ENCODE data around the gene SCN11A.
A peak's percentile ranks its signal among the peaks of the same experiment; 100 is the strongest.

The SCN11A gene

GRCh38 chr3:39052583-39052982 is 839 bp upstream of the SCN11A start:
- H3K4me3 Mint-ChIP-seq: peak overlapping the region; percentile 94
- peak; percentile 38 for DNase-seq
- no peaks in the 10 kb centered on the region for H3K27me3 Mint-ChIP-seq
- peaks cover 21% of the 10 kb centered on the region for H3K4me1 Mint-ChIP-seq
- H3K9me3 Mint-ChIP-seq: no peaks in the 10 kb centered on the region
- H3K27ac Mint-ChIP-seq: peak overlapping the region; percentile 96
- H3K36me3 Mint-ChIP-seq: peaks cover 6% of the 10 kb centered on the region
- CTCF ChIA-PET: no interaction called here

- Mint-ChIP-seq H3K9me3 (no peaks in the 10 kb centered on the region), H3K27me3 (peaks cover 3% of the 10 kb centered on the region), H3K27ac (no peak overlapping the region), H3K36me3 (peaks cover 6% of the 10 kb centered on the region), H3K4me3 (no peak overlapping the region), H3K4me1 (peaks cover 21% of the 10 kb centered on the region)
- CTCF ChIA-PET: interaction anchor here (2.0 kb wide), 1 partner anchor 242 kb away, joined by 5 read pairs; no protein-coding TSS in a partner anchor
- DNase-seq: no peak
These were observed 1.7 kb downstream of the SCN11A start for GRCh38 chr3:39050029-39050428.

GRCh38 chr3:39038165-39038564 is 13.6 kb downstream of the SCN11A start:
- Mint-ChIP-seq H3K27ac (no peak overlapping the region), H3K27me3 (peaks cover 12% of the 10 kb centered on the region), H3K9me3 (peaks cover 4% of the 10 kb centered on the region), H3K4me1 (no peaks in the 10 kb centered on the region), H3K36me3 (no peaks in the 10 kb centered on the region), H3K4me3 (no peak overlapping the region)
- CTCF ChIA-PET: no interaction called here
- DNase-seq: no peak

DNA sequence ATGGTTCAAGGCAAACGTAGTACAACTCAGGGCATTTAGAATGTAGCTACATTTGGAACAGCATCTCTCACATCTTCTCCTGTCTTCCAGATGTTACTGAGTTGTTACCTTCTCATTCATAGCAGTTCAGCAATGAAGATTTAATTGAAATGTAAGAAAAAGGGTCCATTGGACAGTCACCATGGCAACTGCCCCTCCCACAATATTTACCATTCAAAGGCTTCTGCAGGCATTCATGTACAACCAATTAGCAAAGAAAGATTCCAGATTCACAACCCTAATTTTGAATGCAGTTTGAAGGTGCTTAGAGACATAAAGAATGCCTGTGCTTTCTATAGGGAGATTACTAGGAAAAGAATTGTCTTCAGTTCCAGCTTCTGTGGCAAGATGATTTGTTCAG is 22.2 kb downstream of the SCN11A start:
- H3K27ac Mint-ChIP-seq: no peak overlapping the region
- CTCF ChIA-PET: interaction anchor here (0.9 to 1.3 kb wide), 5 partner anchors 11 to 258 kb away, joined by 3 to 4 read pairs (median 3); no protein-coding TSS in a partner anchor
- no peaks in the 10 kb centered on the region for H3K36me3 Mint-ChIP-seq
- no peaks in the 10 kb centered on the region for H3K9me3 Mint-ChIP-seq
- no peaks in the 10 kb centered on the region for H3K4me1 Mint-ChIP-seq
- DNase-seq: no peak
- H3K27me3 Mint-ChIP-seq: peaks cover 29% of the 10 kb centered on the region
- no peak overlapping the region for H3K4me3 Mint-ChIP-seq

DNA sequence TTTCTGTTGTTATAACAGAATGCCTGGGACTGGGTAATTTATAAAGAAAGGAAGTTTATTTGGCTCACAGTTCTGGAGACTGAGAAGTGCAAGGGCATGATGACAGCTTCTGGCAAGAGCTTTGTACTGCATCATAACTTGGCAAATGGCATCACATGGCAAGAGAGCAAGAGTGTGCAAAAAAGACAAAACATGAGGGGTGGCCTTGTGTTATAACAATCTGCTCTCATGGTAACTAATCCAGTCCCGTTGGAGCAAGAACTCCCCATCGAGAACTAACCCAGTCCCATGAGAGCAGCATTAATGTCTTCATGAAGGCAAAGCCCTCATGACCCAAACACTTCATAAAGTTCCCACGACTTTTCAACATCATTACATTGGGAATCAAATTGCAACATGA is 23.2 kb downstream of the SCN11A start:
- no peak for DNase-seq
- Mint-ChIP-seq H3K36me3 (no peaks in the 10 kb centered on the region), H3K4me3 (no peak overlapping the region), H3K4me1 (no peaks in the 10 kb centered on the region), H3K9me3 (no peaks in the 10 kb centered on the region), H3K27ac (no peak overlapping the region), H3K27me3 (peaks cover 29% of the 10 kb centered on the region)
- CTCF ChIA-PET: no interaction called here

- H3K4me3 Mint-ChIP-seq: no peak overlapping the region
- H3K9me3 Mint-ChIP-seq: no peaks in the 10 kb centered on the region
- no peak overlapping the region for H3K27ac Mint-ChIP-seq
- no peaks in the 10 kb centered on the region for H3K4me1 Mint-ChIP-seq
- peaks cover 38% of the 10 kb centered on the region for H3K27me3 Mint-ChIP-seq
- CTCF ChIA-PET: interaction anchor here (1.5 kb wide), 1 partner anchor 25 kb away, joined by 6 read pairs; no protein-coding TSS in a partner anchor
- no peaks in the 10 kb centered on the region for H3K36me3 Mint-ChIP-seq
- no peak for DNase-seq
These were observed 26.3 kb downstream of the SCN11A start for GRCh38 chr3:39025222-39025970.

- H3K27me3 Mint-ChIP-seq: peaks cover 37% of the 10 kb centered on the region
- no peaks in the 10 kb centered on the region for H3K9me3 Mint-ChIP-seq
- H3K4me1 Mint-ChIP-seq: no peaks in the 10 kb centered on the region
- no peaks in the 10 kb centered on the region for H3K36me3 Mint-ChIP-seq
- no peak overlapping the region for H3K27ac Mint-ChIP-seq
- CTCF ChIA-PET: no interaction called here
- H3K4me3 Mint-ChIP-seq: no peak overlapping the region
- no peak for DNase-seq
These were observed 27.2 kb downstream of the SCN11A start for GRCh38 chr3:39024497-39024896.

DNA sequence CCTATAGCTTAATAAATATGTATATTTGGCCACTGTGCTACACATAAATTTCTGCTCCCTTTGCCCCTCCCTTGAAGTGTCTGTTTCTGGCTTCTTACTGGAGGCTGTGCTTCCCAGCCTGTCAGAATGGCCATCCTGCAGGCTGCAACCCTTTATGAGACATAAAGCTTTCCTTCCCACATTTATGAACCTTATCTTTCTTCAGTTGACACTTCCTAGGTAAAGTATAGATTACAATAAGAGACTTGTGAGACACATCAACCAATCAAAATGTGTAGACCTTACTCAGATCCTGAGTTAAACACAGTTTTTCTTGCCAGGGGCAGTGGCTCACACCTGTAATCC is 29.5 kb downstream of the SCN11A start:
- no peaks in the 10 kb centered on the region for H3K36me3 Mint-ChIP-seq
- no peaks in the 10 kb centered on the region for H3K4me1 Mint-ChIP-seq
- no peak overlapping the region for H3K27ac Mint-ChIP-seq
- H3K27me3 Mint-ChIP-seq: peaks cover 36% of the 10 kb centered on the region
- H3K4me3 Mint-ChIP-seq: no peak overlapping the region
- CTCF ChIA-PET: interaction anchor here (0.6 to 0.8 kb wide), 2 partner anchors 22 to 389 kb away, joined by 3 to 4 read pairs; no protein-coding TSS in a partner anchor
- no peaks in the 10 kb centered on the region for H3K9me3 Mint-ChIP-seq
- DNase-seq: no peak

- no peak overlapping the region for H3K27ac Mint-ChIP-seq
- H3K27me3 Mint-ChIP-seq: peaks cover 32% of the 10 kb centered on the region
- H3K4me1 Mint-ChIP-seq: no peaks in the 10 kb centered on the region
- no peak overlapping the region for H3K4me3 Mint-ChIP-seq
- CTCF ChIA-PET: interaction anchor here (0.6 to 0.8 kb wide), 2 partner anchors 21 to 390 kb away, joined by 3 to 4 read pairs; no protein-coding TSS in a partner anchor
- no peaks in the 10 kb centered on the region for H3K36me3 Mint-ChIP-seq
- no peaks in the 10 kb centered on the region for H3K9me3 Mint-ChIP-seq
- no peak for DNase-seq
These were observed 30.1 kb downstream of the SCN11A start for GRCh38 chr3:39021465-39022285.

DNA sequence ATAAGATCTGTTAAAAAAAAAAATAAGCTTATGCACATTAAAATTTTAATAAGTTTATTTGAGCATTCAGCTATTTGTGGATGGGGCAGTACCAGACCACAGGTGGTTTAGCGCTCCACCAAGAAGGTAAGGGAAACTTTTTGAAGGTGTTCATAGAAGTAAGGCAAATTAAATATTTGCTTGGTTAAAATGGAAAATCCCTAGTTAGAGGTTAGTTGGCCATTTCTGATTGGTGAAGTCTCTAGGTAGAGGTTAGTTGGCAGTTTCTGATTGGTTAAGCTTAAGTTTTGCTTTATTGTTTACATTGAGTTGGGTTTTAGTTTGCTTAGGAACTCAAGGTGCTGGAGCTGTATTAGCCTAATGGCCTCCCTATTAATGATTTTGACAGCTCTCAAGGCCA is 30.7 kb downstream of the SCN11A start:
- H3K36me3 Mint-ChIP-seq: no peaks in the 10 kb centered on the region
- DNase-seq: no peak
- peaks cover 27% of the 10 kb centered on the region for H3K27me3 Mint-ChIP-seq
- H3K4me3 Mint-ChIP-seq: no peak overlapping the region
- no peak overlapping the region for H3K27ac Mint-ChIP-seq
- no peaks in the 10 kb centered on the region for H3K4me1 Mint-ChIP-seq
- H3K9me3 Mint-ChIP-seq: no peaks in the 10 kb centered on the region
- CTCF ChIA-PET: no interaction called here

- Mint-ChIP-seq H3K27ac (no peak overlapping the region), H3K36me3 (no peaks in the 10 kb centered on the region), H3K27me3 (peaks cover 26% of the 10 kb centered on the region), H3K4me3 (no peak overlapping the region), H3K4me1 (no peaks in the 10 kb centered on the region), H3K9me3 (no peaks in the 10 kb centered on the region)
- DNase-seq: no peak
- CTCF ChIA-PET: no interaction called here
These were observed 32.4 kb downstream of the SCN11A start for GRCh38 chr3:39019299-39019698.

- CTCF ChIA-PET: no interaction called here
- no peaks in the 10 kb centered on the region for H3K4me1 Mint-ChIP-seq
- no peaks in the 10 kb centered on the region for H3K9me3 Mint-ChIP-seq
- H3K4me3 Mint-ChIP-seq: no peak overlapping the region
- no peaks in the 10 kb centered on the region for H3K36me3 Mint-ChIP-seq
- no peak for DNase-seq
- H3K27ac Mint-ChIP-seq: no peak overlapping the region
- peaks cover 35% of the 10 kb centered on the region for H3K27me3 Mint-ChIP-seq
These were observed 36.3 kb downstream of the SCN11A start for GRCh38 chr3:39015418-39015817.

DNA sequence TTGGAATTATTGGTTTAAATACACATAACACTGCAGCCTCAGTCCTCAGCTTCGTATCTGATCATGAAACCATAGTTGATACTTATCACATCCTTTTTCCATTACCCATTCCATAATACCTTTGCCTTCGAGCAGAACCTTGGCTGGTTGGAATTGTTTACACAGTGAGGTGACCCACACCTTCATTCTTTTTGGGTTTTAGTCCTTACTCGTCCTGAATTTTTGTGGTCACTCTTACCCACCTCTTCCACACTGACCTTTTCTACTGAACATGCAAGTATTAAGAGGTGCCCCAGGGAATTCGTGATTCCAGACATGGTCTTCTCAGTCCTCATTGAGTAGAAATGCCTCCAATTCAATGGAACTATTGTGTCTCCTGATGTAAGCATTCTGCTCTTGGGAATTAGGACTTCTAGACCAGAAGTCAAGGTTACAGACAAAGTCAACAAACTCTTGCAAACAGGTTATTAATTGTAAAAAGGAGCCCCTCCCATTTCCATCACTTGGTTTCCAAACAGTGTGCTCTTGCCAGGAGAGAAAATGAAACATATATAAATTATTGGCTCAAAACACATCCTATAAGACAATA is 37.7 kb downstream of the SCN11A start:
- H3K9me3 Mint-ChIP-seq: no peaks in the 10 kb centered on the region

GRCh38 chr3:39013289-39013688 is 38.5 kb downstream of the SCN11A start:
- H3K27ac Mint-ChIP-seq: no peak overlapping the region
- no peaks in the 10 kb centered on the region for H3K9me3 Mint-ChIP-seq
- no peak overlapping the region for H3K4me3 Mint-ChIP-seq
- H3K4me1 Mint-ChIP-seq: no peaks in the 10 kb centered on the region
- CTCF ChIA-PET: no interaction called here
- peaks cover 31% of the 10 kb centered on the region for H3K27me3 Mint-ChIP-seq
- DNase-seq: no peak
- H3K36me3 Mint-ChIP-seq: no peaks in the 10 kb centered on the region

More for the DNA sequence above, 37.7 kb downstream of the SCN11A start:
- no peaks in the 10 kb centered on the region for H3K4me1 Mint-ChIP-seq
- DNase-seq: no peak
- H3K36me3 Mint-ChIP-seq: no peaks in the 10 kb centered on the region
- CTCF ChIA-PET: no interaction called here
- no peak overlapping the region for H3K4me3 Mint-ChIP-seq
- no peak overlapping the region for H3K27ac Mint-ChIP-seq
- peaks cover 32% of the 10 kb centered on the region for H3K27me3 Mint-ChIP-seq
